ENCODE results near the gene CCBE1.

DNA sequence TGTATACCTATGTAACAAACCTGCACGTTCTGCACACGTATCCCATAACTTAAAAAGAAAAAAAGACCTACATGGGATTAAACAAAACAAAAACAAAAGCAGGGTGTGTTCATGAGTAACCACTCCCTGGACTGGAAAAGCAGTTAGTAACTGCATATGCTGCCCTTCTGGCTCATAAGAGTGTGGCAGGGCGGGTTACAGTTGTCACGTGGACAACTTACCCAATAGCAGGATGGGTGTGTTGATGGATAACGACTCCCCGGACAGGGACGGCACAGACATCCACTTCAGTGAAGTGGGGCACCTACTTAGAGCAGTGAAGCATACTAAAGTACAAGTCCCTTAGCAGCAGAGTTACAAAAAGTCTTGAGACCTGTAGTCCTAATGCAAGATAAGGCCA lies 136.7 kb downstream of the CCBE1 start:
- TF ChIP-seq POLR2AphosphoS5 (IDR thresholded peaks at IDR 0.05; ENCODE audit: control insufficient read depth, insufficient read depth, low read depth, low read length) (no peak), ZSCAN32 (CRISPR knock-in tag; IDR thresholded peaks at IDR 0.05) (no peak), E2F4 (CRISPR knock-in tag; IDR thresholded peaks at IDR 0.05; ENCODE audit: low read depth) (no peak), RCOR1 (IDR thresholded peaks at IDR 0.05; ENCODE audit: borderline replicate concordance in 1 of 2, low read depth in 2 of 2, low read length in 2 of 2) (no peak), EHMT2 (IDR thresholded peaks at IDR 0.05) (no peak), FOXJ3 (CRISPR knock-in tag; IDR thresholded peaks at IDR 0.05) (no peak), ZNF318 (IDR thresholded peaks at IDR 0.05; ENCODE audit: borderline replicate concordance in 1 of 2, low read depth in 1 of 2) (no peak), ZBTB7A (IDR thresholded peaks at IDR 0.05; ENCODE audit: borderline replicate concordance, control insufficient read depth, low read depth, low read length) (no peak), GABPA (tag; conservative IDR thresholded peaks at IDR 0.05; ENCODE audit: low read depth) (no peak), RAD51 (IDR thresholded peaks at IDR 0.05; ENCODE audit: borderline replicate concordance, low read depth) (no peak)
- TF ChIP-seq, protein P1, sequence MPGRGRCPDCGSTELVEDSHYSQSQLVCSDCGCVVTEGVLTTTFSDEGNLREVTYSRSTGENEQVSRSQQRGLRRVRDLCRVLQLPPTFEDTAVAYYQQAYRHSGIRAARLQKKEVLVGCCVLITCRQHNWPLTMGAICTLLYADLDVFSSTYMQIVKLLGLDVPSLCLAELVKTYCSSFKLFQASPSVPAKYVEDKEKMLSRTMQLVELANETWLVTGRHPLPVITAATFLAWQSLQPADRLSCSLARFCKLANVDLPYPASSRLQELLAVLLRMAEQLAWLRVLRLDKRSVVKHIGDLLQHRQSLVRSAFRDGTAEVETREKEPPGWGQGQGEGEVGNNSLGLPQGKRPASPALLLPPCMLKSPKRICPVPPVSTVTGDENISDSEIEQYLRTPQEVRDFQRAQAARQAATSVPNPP (IDR thresholded peaks at IDR 0.05; ENCODE audit: borderline replicate concordance, insufficient read depth, insufficient read length): no peak
- TF ChIP-seq, protein P2, sequence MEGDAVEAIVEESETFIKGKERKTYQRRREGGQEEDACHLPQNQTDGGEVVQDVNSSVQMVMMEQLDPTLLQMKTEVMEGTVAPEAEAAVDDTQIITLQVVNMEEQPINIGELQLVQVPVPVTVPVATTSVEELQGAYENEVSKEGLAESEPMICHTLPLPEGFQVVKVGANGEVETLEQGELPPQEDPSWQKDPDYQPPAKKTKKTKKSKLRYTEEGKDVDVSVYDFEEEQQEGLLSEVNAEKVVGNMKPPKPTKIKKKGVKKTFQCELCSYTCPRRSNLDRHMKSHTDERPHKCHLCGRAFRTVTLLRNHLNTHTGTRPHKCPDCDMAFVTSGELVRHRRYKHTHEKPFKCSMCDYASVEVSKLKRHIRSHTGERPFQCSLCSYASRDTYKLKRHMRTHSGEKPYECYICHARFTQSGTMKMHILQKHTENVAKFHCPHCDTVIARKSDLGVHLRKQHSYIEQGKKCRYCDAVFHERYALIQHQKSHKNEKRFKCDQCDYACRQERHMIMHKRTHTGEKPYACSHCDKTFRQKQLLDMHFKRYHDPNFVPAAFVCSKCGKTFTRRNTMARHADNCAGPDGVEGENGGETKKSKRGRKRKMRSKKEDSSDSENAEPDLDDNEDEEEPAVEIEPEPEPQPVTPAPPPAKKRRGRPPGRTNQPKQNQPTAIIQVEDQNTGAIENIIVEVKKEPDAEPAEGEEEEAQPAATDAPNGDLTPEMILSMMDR (IDR thresholded peaks at IDR 0.05 in 2 of 3, conservative IDR thresholded peaks at IDR 0.05 in 1 of 3; ENCODE audit: insufficient read depth in 2 of 3, low read depth in 1 of 3, low read length in 3 of 3): no peak
